Hepatocyte (in vitro differentiated cells): Measurements from ENCODE around the gene CCL11.

Source experiments
- CTCF ChIP-seq: fragments of 200-600 bp; sonication (generic); IDR thresholded peaks from 2 replicates; pipeline ENCODE4 v1.5.1; 2016; ENCODE audit warnings: antibody characterized with exemption, mild to moderate bottlenecking; ENCODE audit not compliant: poor library complexity
- EZH2 ChIP-seq: fragments of 200-600 bp; sonication (generic); IDR thresholded peaks from 2 replicates; pipeline ENCODE4 v1.6.1; 2016; ENCODE audit warnings: antibody characterized with exemption, mild to moderate bottlenecking, borderline replicate concordance

DNA sequence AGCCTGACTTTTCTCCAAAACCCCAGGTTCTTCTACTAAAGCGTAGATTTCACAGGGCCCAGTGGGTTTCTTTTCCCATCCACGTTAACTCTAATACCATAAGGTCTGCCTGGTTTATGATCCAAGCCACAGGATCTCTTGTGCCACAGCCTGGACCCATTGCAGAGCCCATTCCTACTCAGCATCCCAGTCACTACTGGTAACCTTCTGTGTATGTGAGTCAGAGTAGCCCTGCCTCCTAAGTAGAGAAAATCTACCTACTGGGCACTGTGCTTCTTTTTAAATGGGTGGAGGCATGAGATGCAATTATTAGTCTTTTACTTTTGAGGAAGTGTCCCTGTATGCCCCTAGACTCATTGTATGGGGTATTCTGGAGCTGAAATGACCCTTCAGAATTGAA lies 13.5 kb downstream of the CCL11 start:
- TF ChIP-seq CTCF (no peak), EZH2 (no peak)
